ENCODE data around the gene MED26. TPM values are rescaled to one million over a fixed set of nuclear protein-coding genes. Genes with fewer than 3 reads are reported as not detected.
A peak's percentile ranks its signal among the peaks of the same experiment; 100 is the strongest.

The MED26 gene
- total and polyA plus RNA-seq, 10 of the 15 experiments (the other 5 are each of a cell fraction or from before 2014, with no cell fraction given): 1.1 to 21.4 (median 9.7) TPM

DNA sequence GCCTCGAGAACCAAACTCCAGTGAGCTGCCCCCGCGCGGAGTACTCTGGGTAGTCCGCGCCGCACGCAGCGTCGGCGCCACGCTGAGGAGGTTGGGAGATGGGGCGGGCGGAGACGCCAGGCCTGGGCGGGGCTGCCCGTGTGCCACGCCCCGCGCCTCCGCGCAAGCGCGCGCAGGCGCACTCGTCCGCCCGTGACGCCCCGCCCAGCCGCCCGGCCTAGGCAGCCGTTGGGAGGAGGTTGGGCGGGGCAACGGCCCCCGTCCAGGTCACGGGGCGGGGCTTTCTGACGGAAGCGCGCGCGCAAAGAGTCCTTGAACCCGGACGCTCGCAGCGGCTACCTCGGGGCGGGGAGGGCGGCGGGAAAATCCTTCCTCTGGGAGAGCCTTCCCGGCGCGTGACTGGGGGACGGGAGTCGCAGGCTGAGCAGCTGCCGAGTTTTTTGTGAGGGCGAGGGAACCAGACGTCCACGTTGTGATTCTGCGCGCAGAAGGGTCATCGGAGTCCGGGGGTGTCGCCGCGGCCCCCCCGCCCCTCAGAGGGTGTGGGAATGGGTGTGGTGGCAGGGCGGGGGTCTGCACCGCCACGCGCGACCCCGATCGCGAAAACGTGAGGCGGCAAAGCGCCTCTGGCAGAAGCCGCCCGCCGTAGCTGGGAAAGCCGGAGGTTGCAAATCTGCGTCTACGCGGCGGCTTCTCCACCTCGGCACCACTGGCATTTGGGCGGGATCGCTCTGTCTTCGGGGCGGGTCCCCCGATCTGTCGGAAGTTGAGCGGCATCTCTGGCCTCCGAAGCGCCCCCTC lies at the start of gene MED26 (continued):
- TF ChIP-seq, protein P1, sequence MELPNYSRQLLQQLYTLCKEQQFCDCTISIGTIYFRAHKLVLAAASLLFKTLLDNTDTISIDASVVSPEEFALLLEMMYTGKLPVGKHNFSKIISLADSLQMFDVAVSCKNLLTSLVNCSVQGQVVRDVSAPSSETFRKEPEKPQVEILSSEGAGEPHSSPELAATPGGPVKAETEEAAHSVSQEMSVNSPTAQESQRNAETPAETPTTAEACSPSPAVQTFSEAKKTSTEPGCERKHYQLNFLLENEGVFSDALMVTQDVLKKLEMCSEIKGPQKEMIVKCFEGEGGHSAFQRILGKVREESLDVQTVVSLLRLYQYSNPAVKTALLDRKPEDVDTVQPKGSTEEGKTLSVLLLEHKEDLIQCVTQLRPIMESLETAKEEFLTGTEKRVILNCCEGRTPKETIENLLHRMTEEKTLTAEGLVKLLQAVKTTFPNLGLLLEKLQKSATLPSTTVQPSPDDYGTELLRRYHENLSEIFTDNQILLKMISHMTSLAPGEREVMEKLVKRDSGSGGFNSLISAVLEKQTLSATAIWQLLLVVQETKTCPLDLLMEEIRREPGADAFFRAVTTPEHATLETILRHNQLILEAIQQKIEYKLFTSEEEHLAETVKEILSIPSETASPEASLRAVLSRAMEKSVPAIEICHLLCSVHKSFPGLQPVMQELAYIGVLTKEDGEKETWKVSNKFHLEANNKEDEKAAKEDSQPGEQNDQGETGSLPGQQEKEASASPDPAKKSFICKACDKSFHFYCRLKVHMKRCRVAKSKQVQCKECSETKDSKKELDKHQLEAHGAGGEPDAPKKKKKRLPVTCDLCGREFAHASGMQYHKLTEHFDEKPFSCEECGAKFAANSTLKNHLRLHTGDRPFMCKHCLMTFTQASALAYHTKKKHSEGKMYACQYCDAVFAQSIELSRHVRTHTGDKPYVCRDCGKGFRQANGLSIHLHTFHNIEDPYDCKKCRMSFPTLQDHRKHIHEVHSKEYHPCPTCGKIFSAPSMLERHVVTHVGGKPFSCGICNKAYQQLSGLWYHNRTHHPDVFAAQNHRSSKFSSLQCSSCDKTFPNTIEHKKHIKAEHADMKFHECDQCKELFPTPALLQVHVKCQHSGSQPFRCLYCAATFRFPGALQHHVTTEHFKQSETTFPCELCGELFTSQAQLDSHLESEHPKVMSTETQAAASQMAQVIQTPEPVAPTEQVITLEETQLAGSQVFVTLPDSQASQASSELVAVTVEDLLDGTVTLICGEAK (IDR thresholded peaks at IDR 0.05; ENCODE audit: borderline replicate concordance): no peak
- TF ChIP-seq LARP7 (IDR thresholded peaks at IDR 0.05): peak; percentile 64
- TF ChIP-seq EZH2 (IDR thresholded peaks at IDR 0.05; ENCODE audit: borderline replicate concordance, control insufficient read depth, low read depth, low read length): no peak
- TF ChIP-seq, protein P2, sequence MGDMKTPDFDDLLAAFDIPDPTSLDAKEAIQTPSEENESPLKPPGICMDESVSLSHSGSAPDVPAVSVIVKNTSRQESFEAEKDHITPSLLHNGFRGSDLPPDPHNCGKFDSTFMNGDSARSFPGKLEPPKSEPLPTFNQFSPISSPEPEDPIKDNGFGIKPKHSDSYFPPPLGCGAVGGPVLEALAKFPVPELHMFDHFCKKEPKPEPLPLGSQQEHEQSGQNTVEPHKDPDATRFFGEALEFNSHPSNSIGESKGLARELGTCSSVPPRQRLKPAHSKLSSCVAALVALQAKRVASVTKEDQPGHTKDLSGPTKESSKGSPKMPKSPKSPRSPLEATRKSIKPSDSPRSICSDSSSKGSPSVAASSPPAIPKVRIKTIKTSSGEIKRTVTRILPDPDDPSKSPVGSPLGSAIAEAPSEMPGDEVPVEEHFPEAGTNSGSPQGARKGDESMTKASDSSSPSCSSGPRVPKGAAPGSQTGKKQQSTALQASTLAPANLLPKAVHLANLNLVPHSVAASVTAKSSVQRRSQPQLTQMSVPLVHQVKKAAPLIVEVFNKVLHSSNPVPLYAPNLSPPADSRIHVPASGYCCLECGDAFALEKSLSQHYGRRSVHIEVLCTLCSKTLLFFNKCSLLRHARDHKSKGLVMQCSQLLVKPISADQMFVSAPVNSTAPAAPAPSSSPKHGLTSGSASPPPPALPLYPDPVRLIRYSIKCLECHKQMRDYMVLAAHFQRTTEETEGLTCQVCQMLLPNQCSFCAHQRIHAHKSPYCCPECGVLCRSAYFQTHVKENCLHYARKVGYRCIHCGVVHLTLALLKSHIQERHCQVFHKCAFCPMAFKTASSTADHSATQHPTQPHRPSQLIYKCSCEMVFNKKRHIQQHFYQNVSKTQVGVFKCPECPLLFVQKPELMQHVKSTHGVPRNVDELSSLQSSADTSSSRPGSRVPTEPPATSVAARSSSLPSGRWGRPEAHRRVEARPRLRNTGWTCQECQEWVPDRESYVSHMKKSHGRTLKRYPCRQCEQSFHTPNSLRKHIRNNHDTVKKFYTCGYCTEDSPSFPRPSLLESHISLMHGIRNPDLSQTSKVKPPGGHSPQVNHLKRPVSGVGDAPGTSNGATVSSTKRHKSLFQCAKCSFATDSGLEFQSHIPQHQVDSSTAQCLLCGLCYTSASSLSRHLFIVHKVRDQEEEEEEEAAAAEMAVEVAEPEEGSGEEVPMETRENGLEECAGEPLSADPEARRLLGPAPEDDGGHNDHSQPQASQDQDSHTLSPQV (IDR thresholded peaks at IDR 0.05): 0 out of 2 replicates have a peak, but pooled peaks have one; percentile 40
- peak; percentile 66 for TF ChIP-seq DPF2 (IDR thresholded peaks at IDR 0.05)
- TF ChIP-seq, protein P3, sequence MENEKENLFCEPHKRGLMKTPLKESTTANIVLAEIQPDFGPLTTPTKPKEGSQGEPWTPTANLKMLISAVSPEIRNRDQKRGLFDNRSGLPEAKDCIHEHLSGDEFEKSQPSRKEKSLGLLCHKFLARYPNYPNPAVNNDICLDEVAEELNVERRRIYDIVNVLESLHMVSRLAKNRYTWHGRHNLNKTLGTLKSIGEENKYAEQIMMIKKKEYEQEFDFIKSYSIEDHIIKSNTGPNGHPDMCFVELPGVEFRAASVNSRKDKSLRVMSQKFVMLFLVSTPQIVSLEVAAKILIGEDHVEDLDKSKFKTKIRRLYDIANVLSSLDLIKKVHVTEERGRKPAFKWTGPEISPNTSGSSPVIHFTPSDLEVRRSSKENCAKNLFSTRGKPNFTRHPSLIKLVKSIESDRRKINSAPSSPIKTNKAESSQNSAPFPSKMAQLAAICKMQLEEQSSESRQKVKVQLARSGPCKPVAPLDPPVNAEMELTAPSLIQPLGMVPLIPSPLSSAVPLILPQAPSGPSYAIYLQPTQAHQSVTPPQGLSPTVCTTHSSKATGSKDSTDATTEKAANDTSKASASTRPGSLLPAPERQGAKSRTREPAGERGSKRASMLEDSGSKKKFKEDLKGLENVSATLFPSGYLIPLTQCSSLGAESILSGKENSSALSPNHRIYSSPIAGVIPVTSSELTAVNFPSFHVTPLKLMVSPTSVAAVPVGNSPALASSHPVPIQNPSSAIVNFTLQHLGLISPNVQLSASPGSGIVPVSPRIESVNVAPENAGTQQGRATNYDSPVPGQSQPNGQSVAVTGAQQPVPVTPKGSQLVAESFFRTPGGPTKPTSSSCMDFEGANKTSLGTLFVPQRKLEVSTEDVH (IDR thresholded peaks at IDR 0.05; ENCODE audit: low read depth, partially characterized antibody): peak; percentile 59
- TF ChIP-seq JUNB (IDR thresholded peaks at IDR 0.05): no peak
- peak; percentile 88 for TF ChIP-seq POLR2A (IDR thresholded peaks at IDR 0.05; ENCODE audit: low read depth, low read length)
- TF ChIP-seq, protein P4, sequence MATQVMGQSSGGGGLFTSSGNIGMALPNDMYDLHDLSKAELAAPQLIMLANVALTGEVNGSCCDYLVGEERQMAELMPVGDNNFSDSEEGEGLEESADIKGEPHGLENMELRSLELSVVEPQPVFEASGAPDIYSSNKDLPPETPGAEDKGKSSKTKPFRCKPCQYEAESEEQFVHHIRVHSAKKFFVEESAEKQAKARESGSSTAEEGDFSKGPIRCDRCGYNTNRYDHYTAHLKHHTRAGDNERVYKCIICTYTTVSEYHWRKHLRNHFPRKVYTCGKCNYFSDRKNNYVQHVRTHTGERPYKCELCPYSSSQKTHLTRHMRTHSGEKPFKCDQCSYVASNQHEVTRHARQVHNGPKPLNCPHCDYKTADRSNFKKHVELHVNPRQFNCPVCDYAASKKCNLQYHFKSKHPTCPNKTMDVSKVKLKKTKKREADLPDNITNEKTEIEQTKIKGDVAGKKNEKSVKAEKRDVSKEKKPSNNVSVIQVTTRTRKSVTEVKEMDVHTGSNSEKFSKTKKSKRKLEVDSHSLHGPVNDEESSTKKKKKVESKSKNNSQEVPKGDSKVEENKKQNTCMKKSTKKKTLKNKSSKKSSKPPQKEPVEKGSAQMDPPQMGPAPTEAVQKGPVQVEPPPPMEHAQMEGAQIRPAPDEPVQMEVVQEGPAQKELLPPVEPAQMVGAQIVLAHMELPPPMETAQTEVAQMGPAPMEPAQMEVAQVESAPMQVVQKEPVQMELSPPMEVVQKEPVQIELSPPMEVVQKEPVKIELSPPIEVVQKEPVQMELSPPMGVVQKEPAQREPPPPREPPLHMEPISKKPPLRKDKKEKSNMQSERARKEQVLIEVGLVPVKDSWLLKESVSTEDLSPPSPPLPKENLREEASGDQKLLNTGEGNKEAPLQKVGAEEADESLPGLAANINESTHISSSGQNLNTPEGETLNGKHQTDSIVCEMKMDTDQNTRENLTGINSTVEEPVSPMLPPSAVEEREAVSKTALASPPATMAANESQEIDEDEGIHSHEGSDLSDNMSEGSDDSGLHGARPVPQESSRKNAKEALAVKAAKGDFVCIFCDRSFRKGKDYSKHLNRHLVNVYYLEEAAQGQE (IDR thresholded peaks at IDR 0.05; ENCODE audit: low read depth, low read length): no peak
- no peak for TF ChIP-seq NFIC (IDR thresholded peaks at IDR 0.05; ENCODE audit: low read depth, low read length)
- no peak for TF ChIP-seq CEBPB (IDR thresholded peaks at IDR 0.05; ENCODE audit: borderline replicate concordance in 1 of 2, low read depth in 2 of 2, low read length in 2 of 2)
- no peak for TF ChIP-seq ZNF24 (IDR thresholded peaks at IDR 0.05)
- peak in 1 of 2 experiments; percentile 75; a peak in 2 of 3 replicates for TF ChIP-seq EGR1 (IDR thresholded peaks at IDR 0.05; ENCODE audit: borderline replicate concordance in 1 of 2, low read depth in 2 of 2, low read length in 2 of 2)

Data from GM12878 (cell line).